HK-2 (cell line): Measurements from ENCODE around the gene ERBB4.
"Not testable (repeated sequence)": the region's sequence is repeated elsewhere in the genome, so short reads cannot be mapped to it uniquely, and the experiment has no call there.

Experiments used
- DNase-seq: peaks from one replicate; pipeline ENCODE4 v3.0.0-alpha.2; 2018; ENCODE audit not compliant: unreplicated experiment

Gene ERBB4

DNA sequence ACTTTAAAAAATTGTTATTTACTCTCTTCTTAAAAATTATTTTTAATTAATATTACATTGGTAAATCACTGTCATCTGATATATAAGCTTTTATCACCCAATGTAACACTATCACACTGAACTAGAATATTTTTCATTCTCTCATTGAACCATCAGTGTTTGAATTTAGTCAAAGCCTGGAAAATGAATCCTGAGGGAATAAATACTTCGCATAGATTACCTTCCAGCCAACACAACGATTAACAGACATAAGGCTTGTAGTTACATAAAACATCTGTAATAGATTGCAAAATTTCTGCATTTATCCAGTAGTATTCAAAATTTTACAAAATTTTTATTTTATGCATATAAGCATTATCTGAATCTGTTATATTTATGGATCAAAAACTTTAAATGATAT is 314.9 kb downstream of the ERBB4 start:
- DNase-seq = no peak

DNA sequence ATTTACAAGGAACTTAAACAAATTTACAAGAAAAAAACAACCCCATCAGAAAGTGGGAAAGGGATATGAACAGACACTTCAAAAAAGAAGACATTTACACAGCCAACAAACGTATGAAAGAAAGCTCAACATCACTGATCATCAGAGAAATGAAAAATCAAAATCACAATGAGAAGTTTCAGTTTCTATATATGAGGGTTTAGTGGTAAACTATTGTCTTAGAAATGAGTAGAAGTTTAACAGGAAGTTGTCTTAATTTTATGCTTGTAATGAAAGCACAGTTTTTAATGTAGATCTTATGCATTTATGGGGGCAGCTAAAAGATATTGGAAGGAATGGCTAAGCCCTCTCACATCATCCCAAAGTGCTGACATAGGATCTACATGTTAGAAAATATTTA is 325.4 kb downstream of the ERBB4 start:
- DNase-seq = no peak

DNA sequence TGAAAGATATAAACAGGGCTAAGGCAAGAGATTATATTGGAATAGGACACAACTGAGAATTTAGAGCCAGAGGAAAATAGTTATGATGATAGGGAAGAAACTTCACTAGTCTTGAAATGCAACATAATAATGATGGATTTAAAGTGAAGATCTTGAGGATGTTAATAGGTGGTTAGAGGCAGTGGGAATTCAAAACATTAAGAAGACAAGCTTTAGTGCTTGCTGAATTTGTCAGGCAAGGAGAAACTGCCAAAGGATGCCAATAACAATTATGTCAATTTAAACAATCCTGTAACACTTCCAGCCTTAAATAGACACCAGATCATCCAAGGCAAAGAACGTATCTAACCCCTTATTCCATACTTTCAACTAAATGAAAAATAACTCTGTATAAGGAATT is 330.1 kb downstream of the ERBB4 start:
- no peak for DNase-seq

DNA sequence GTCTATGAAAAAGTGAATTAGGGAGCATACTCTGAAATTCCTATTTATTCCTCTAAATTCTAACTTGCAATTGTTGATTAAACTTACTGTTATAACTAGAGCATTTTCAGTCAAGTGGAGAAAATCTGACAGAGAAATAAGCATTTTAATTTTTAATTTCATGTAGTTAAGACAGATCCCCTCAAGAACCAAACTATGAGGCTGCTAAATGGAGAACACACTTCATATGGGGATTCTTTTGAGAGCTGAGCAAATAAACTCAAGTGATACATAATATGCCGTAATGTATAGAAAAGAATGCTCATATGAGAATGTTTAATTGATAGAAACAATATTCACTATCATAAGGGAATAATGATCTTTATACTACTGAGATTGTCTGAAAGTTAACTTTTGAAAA is 340.8 kb downstream of the ERBB4 start:
- no peak for DNase-seq

DNA sequence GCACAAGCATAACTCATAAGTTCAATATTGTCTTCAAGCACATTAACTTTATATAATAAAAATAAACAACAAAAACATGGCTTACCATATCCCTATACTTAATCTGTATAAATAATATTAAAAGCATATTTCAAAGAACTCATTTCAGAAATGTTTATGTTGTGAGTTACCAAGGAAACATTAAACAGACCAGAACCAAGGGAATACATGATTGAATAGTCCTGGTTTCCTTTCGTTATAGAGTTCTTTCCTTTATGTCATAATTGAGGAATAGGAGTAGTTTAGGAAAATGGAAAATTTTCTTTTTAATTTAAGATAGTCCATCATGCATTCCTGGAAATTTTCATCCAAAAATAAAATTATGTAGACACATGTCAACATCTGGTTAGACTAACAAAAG is 343.0 kb downstream of the ERBB4 start:
- DNase-seq = no peak

DNA sequence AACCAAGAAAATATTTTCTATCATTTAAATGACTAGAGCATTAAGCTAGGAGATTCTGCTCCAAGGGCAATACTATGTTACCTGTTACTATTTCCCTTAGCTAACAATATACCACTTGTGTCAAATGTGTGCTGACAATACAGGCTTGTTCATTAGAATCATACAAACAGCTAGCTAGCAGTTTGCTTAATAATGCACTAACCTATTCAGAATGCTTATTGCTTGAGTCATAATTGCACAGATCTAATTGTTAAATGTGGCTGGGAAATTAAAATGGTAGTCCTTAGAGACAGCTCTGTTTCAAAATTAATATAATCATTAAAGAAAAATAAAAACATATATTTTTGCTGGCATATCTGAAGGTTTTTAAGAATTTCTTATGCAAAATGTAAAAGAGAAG is 344.2 kb downstream of the ERBB4 start:
- no peak for DNase-seq

DNA sequence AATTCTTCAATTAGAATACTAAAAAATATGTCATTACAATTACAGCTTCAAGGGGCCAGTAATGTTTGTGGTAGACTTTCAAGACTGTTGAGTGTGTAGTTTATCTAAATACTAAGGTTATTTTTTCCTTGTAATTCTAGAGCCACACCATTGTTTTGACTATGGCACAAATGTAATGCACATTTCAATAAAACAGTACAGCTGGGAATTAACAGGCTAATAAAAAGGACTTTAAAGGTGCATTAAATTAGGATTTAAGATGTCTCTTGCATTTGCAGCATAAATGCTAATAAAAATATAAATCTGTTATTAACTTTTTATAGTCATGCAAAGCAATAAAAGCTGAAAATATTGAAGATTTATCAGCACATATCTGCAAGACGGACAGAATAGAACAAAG is 344.8 kb downstream of the ERBB4 start:
- DNase-seq = no peak

DNA sequence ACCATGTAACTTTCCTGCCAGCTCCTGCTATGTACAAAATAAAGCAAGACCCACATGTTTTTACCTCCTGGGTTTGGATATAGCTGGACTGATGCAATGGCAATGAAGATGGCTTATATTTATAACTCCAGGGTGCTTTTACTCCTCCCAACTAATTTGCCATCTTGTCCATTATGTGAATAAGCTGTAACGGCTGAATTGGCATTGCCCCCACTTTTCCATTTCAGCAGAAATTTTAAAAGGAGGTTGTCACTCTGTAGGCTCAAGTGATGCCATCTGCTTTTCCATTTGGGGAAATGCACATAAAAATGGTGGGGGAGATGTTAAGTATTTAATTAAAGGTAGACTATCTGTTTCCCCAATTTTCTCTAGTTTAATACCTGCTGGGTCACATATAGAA is 345.5 kb downstream of the ERBB4 start:
- no peak for DNase-seq

DNA sequence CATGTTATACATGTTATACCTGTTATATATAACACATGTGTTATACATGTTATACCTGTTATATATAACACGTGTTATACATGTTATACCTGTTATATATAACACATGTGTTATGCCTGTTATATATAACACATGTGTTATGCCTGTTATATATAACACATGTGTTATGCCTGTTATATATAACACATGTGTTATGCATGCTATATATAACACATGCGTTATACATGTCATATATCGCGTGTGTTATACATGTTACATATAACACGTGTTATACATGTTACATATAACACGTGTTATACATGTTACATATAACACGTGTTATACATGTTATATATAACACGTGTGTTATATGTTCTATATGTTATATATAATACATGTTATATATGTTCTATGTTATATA is 347.2 kb downstream of the ERBB4 start:
- not testable (repeated sequence) for DNase-seq

DNA sequence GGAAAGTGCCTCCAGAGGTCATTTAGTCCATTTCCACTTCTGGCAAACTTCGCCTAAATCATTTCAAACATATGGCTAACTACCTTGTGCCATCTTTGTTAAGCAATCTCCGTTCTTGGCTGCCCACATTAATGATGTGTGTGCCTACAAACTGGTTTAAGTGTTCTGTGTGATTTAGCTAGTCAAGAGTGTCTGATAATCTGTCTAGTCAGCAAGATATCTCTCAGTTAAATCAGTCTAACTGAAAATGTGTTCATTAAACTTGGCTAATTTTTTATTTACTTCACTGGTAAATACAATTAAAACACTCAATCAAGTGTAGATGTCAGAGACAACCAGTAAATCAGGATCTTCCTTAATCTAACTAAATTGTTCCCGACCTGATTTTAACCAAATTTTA is 352.4 kb downstream of the ERBB4 start:
- no peak for DNase-seq

DNA sequence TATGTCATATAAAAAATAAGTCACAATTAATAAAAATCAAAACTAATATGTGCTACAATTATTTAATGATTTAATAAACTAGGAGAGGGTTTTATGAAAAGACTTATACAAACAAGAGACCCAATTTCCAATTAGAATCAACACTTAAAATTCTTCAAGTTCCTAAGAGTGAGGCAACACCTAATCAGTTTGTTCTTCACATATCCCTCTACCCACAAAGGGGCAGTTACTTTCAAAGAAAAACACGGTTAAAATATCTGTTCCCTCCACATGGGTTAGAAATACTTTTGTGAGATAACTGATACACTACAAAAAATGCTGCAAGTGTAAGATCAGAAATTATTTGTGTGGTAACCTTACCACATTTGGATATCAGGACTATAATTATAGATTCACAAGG is 357.0 kb downstream of the ERBB4 start:
- no peak for DNase-seq

DNA sequence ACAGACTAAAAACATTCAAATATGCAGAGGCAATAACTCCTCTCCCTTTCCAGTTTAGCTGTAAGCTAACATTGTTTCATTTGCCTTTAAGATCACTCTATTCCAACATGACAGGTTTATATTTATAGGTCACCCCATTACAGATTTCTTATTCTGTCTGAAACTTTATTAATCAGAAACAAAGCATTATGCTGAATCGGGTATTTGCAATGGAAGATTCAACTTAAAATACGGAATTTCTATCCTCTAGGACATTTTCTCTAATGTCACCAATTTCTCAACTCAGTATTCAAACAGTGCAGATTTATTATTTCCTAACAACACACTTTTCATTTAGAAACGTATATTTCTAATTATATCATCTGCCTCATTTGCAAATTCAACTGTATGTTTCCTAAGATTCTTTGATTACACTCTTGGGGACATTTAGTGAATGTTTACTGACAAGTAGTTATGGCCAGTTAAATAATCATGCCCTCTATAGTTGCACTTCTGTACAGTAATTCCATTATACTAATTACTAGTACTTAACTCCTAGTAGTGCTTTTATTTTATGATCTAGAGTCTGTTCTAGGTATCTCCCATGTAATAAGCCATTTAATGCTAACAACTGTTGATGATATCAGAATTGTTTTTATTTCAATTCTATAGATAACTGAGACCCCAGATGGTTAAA is 358.1 kb downstream of the ERBB4 start:
- no peak for DNase-seq

DNA sequence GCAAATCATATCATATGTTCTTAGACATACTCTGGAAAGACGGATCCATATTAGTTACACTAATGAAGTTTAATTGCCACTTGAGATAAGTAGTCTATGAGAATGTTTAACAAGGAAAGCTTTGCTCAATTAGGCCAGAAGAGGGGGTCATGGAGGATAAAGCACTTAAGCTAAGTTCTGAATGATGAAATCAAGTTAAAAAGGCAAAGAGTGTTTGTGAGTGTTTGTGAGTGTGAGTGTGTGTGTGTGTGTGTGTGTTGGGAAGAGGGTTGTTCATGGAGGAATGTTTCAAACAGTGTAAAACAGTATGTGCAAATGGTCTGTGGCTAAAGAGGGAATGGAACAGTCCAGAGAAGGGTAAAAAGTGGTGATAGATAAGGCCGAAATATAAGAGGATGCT is 360.9 kb downstream of the ERBB4 start:
- no peak for DNase-seq

DNA sequence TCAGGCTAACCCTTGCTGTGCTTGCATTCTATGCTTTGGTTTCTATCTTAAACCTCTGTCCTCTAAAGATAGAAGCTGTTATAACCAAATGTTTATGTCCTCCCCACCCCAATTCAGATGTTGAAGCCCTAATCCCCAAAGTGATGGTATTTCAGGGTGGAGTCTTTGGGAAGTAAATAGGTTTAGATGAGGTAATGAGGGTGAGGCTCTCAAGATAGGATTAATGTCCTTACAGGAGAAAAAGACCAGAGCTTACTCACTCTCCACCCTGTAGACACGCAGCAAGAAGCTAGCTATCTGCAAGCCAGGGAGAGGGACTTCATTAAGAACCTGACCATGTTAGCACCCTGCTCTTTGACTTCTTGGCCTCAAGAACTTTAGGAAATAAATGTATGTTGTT is 362.5 kb downstream of the ERBB4 start:
- no peak for DNase-seq

DNA sequence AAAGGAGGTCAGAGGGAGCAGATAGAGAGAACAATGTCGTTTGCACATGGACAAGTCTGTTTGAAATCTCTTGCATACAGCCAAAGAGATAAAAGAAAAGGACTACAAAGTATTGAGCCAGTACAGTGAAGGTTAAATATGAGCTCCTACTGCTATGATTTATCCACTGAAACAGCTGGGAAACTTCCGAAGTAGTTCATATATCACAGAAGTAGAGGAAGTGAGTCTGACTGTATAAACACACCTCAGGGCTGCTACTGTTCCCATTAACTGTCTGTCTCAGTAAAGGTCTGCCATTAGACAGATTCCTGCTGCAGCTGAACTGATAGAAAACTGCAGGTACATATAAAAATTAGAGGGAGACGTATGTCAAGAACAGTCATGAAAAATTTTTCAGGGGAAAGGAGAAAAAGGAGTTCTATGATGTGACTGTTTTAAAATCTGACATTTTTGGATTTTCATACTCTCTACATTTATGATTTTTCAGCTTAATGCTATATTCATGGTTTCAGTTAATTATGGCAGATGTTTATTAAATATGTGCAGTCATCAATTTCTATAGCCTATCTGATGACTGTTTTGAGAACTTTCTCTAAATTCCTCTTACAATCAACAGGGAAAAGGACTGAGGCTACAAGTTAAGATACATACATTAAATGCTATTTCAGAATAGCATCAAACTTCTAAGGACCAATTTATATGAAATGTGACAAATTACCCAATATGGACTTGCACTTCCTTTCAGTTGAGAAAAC is 364.7 kb downstream of the ERBB4 start:
- no peak for DNase-seq

DNA sequence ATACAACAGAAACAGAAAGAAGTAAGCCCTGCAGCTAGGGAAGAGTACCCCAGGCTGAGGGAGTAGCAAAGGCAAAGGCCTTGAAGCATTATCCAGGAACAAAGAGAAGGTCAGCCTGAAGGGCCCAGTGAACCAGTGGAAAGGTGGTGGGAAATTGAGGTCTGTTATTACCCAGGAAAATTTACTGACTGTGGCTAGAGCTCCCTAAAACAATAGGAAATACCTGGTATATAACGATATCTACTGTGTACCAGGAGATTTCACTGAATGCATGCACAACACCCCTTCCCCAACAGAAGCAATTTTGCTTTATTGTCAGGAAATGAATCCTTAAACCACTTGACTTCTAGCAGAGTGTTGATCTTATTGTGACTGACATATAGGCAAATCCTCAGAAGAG is 365.3 kb downstream of the ERBB4 start:
- no peak for DNase-seq

DNA sequence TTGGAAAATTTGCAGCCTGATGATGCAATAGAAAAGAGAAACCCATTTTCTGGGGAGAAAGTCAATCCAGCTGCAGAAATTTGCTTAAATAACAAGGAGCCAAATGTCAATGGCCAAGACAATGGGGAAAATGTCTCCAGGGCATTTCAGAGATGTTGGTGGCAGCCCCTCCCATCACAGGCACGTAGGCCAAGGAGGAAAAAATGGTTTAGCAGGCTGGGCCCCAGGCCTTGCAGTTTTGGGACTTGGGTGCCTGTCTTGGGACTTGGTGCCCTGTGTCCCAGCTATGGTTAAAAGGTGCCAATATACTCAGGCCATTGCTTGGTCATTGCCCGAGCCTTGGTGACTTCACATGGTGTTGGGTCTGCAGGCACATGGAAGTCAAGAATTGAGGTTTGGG is 368.2 kb downstream of the ERBB4 start:
- no peak for DNase-seq

DNA sequence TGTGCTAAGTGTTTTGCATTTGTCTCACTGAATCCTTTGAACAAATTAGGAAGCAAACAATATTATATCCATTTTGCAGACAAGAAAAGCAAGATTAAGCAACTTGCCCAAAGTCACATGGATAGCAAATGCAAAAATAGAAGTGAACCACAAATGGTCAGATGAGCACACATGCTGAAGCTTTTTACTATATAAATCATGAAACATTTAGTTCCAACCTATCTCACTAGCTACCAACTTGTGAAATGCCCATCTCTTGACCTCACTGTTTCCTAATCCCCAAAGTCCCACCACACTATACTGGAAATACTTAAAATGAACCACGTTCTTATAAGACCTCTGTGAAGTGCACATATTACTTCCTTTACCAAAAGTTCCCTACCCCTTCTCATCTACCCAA is 380.5 kb downstream of the ERBB4 start:
- DNase-seq = no peak

DNA sequence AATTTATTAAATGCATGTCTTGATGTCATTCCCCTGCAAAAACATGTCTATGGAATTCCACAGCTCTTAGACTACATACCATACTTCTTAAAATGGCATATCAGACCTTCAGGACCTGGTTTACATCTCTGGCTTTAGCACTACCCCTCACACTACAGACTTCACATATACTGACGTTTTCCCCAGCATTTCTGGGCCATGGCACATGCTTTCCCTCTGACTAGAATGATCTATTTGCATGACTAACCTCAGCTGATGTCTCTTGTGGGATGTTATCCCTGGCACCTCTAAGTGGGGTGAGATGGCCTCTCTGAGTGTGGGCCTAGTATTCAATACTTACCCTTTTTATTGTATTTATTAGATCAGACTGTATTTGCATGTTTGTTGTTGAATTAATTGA is 381.6 kb downstream of the ERBB4 start:
- peak; percentile 33 for DNase-seq

DNA sequence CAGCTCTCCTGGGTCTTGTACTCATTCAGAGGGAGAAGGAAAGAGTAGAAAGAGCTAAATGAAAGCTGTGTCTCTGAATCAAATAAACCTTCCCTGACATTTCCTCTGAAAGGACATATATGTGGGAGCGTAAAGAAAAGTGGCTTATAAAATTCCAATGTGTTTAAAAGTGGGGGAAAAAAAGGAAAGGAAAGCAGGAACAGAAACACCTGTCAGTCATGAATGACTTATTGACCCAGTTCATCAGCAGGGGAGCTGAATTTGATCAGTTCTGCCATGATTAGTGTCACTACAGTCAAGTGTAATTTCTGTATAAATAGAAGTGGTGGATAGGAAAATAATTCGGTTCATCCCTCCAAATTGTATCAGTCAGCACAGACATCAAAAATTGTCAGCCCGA is 382.5 kb downstream of the ERBB4 start:
- no peak for DNase-seq

DNA sequence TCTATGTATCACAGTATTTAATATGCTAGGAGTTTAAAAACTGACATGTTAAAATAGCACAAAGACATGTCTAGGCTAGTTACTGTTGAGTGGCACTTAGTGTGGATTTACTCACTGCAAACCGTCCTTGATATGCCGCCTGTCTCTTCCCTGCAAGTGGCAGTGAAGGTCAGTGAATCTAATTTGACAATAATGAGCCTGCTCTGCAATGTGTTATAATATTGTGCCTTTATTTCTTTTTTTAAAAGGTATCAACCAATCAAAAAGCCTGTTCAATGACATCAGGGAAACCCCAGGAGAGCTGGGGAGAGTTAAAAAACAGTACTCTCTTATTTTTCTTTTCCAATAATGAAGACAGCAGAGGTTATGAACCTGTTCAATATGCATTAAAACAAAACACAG is 384.1 kb downstream of the ERBB4 start:
- DNase-seq = no peak

DNA sequence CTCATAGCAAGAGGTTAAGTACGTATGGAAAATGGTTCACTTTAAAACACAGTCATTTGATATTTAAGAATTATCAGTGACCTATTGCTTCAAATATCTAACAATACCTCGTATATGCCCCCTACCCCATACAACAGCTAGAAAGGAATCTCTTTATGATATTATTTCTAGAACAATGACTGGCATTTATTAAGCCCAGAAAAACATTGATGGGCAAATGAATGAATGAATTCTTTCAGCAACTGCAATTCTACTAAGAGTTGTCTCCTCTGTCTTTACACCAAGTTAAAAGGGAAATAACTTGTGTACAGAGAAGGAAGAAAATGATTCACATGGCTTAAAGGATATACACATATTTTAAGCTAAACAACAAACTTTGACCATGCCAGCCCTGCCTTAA is 384.7 kb downstream of the ERBB4 start:
- no peak for DNase-seq

DNA sequence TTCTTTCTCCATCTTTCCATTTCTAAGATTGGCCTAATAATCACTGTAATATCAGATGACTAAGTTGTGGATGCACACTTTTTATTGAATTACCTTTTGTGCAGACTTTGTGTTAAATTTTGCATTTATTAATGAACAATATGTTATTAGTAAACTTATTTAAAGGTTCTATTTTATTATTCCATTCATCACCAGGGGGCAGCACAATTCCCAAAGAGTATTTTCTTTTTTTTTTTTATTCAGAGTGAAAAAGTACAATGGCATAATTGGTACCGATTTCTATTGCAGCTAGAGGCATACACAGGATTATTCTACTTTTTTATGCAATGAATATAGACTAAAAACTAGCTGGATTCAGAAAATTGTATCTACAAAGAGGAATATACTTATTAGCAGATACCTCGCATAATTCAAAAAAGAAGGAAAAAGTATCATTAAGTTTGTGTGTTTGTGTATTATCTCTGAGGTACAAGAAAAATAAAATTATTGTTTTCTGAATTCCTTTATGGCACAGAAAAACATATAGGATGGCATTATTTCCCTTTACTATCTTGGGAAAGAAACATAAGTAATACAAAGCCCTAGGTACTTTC is 390.6 kb downstream of the ERBB4 start:
- DNase-seq = no peak
